ENCODE measurements around the gene TPPP.
"Not testable (repeated sequence)": the region's sequence is repeated elsewhere in the genome, so short reads cannot be mapped to it uniquely, and the experiment has no call there.

GRCh38 chr5:678521-678920 is 14.6 kb downstream of the TPPP start:
- TF ChIP-seq CTCF, EZH2phosphoT487 (IDR thresholded peaks at IDR 0.05; ENCODE audit: low read length): not testable (repeated sequence)
